HEK293T (cell line): ENCODE results near the gene P2RY14.
A peak's percentile ranks its signal among the peaks of the same experiment; 100 is the strongest.

ENCODE experiments used
- CTCF ChIA-PET: fragments of 350-600 bp; formaldehyde crosslinking; extraction: SDS; loops from one replicate; lab custom pipeline; 2021; ENCODE audit warnings: antibody characterized with exemption, inconsistent platforms; lab: Yijun Ruan, JAX
- POLR2A ChIA-PET: fragments of 350-600 bp; formaldehyde crosslinking; extraction: SDS; loops from one replicate; lab custom pipeline; 2020; ENCODE audit warnings: antibody characterized with exemption, inconsistent platforms; lab: Yijun Ruan, JAX
- DNase-seq: peaks from one replicate; pipeline ENCODE4 v3.0.0; 2012; ENCODE audit warnings: mixed read lengths; ENCODE audit errors: extremely low spot score
- ARNT ChIP-seq: fragments of 450-650 bp; IDR thresholded peaks from 2 replicates; pipeline ENCODE4 v1.6.1; 2017; ENCODE audit warnings: mild to moderate bottlenecking
- BHLHE40 ChIP-seq: fragments of 450-650 bp; IDR thresholded peaks from 2 replicates; pipeline ENCODE4 v1.6.1; 2016; ENCODE audit warnings: mild to moderate bottlenecking, moderate library complexity, borderline replicate concordance
- CTBP1 ChIP-seq: fragments of 450-650 bp; IDR thresholded peaks from 2 replicates; pipeline ENCODE4 v1.6.1; 2016; ENCODE audit warnings: borderline replicate concordance
- ELF4 ChIP-seq: fragments of 450-650 bp; IDR thresholded peaks from 2 replicates; pipeline ENCODE4 v1.6.1; 2017; ENCODE audit warnings: antibody characterized with exemption
- FOXA1 ChIP-seq: fragments of 450-650 bp; IDR thresholded peaks from 2 replicates; pipeline ENCODE4 v1.6.1; 2016; ENCODE audit warnings: mild to moderate bottlenecking
- FOXK2 ChIP-seq: fragments of 450-650 bp; IDR thresholded peaks from 2 replicates; pipeline ENCODE4 v1.6.1; 2016; ENCODE audit warnings: mild to moderate bottlenecking
- FOXM1 ChIP-seq: fragments of 450-650 bp; IDR thresholded peaks from 2 replicates; pipeline ENCODE4 v1.6.1; 2017; ENCODE audit warnings: mild to moderate bottlenecking, borderline replicate concordance
- HDGF ChIP-seq: fragments of 450-650 bp; IDR thresholded peaks from 2 replicates; pipeline ENCODE4 v1.6.1; 2017; ENCODE audit warnings: antibody characterized with exemption, borderline replicate concordance
- L3MBTL2 ChIP-seq: fragments of 450-650 bp; conservative IDR thresholded peaks from 2 replicates; pipeline ENCODE4 v1.6.1; 2016; ENCODE audit warnings: mild to moderate bottlenecking
- LEF1 ChIP-seq: fragments of 450-650 bp; IDR thresholded peaks from 2 replicates; pipeline ENCODE4 v1.6.1; 2017; ENCODE audit warnings: mild to moderate bottlenecking, borderline replicate concordance
- NFRKB ChIP-seq: fragments of 450-650 bp; IDR thresholded peaks from 2 replicates; pipeline ENCODE4 v1.6.1; 2016; ENCODE audit warnings: mild to moderate bottlenecking, moderate library complexity
- PKNOX1 ChIP-seq: fragments of 450-650 bp; IDR thresholded peaks from 2 replicates; pipeline ENCODE4 v1.6.1; 2016
- SP1 ChIP-seq: fragments of 450-650 bp; IDR thresholded peaks from 2 replicates; pipeline ENCODE4 v1.6.1; 2017
- SUZ12 ChIP-seq: fragments of 450-650 bp; IDR thresholded peaks from 2 replicates; pipeline ENCODE4 v1.6.1; 2016; ENCODE audit warnings: mild to moderate bottlenecking
- TARDBP ChIP-seq: fragments of 450-650 bp; IDR thresholded peaks from 2 replicates; pipeline ENCODE4 v1.6.1; 2016
- ZNF384 ChIP-seq: fragments of 450-650 bp; IDR thresholded peaks from 2 replicates; pipeline ENCODE4 v1.6.1; 2016

Gene P2RY14

GRCh38 chr3:151227807-151228665 lies 50.3 kb downstream of the P2RY14 start:
- CTCF ChIA-PET = interaction anchor here (0.6 to 1.5 kb wide), 9 partner anchors 21 to 665 kb away, joined by 3 to 4 read pairs (median 3); partner anchors contain the start of gene P2RY14
- DNase-seq = peak; percentile 72
- POLR2A ChIA-PET = no interaction called here
- no peak for TF ChIP-seq SUZ12
- TF ChIP-seq FOXA1 = no peak
- no peak for TF ChIP-seq FOXM1
- no peak for TF ChIP-seq LEF1
- no peak for TF ChIP-seq TARDBP

- POLR2A ChIA-PET = no interaction called here
- TF ChIP-seq CTBP1 (no peak), BHLHE40 (no peak), TARDBP (no peak), ZNF384 (no peak), ELF4 (no peak), SP1 (no peak), SUZ12 (no peak), NFRKB (no peak), L3MBTL2 (no peak), PKNOX1 (no peak), FOXK2 (no peak), FOXM1 (no peak)
- CTCF ChIA-PET = interaction anchor here (1.5 kb wide), 1 partner anchor 51 kb away, joined by 3 read pairs; the partner anchor contains the start of gene P2RY14
- DNase-seq = no peak
Observed at GRCh38 chr3:151227266-151227806, 51.0 kb downstream of the P2RY14 start.

GRCh38 chr3:151226825-151227224 lies 51.5 kb downstream of the P2RY14 start:
- DNase-seq = no peak
- POLR2A ChIA-PET = no interaction called here
- CTCF ChIA-PET = no interaction called here
- no peak for TF ChIP-seq CTBP1
- TF ChIP-seq L3MBTL2 = no peak
- no peak for TF ChIP-seq ARNT

GRCh38 chr3:151226088-151226563 lies 52.2 kb downstream of the P2RY14 start:
- TF ChIP-seq TARDBP (no peak), FOXA1 (no peak), L3MBTL2 (no peak), HDGF (no peak), NFRKB (no peak), SUZ12 (no peak), ELF4 (no peak)
- POLR2A ChIA-PET = no interaction called here
- CTCF ChIA-PET = no interaction called here
- DNase-seq = no peak

- no peak for DNase-seq
- TF ChIP-seq FOXK2 = no peak
- ChIA-PET POLR2A (no interaction called here), CTCF (no interaction called here)
Observed at GRCh38 chr3:151225040-151225975, 53.0 kb downstream of the P2RY14 start.

- POLR2A ChIA-PET = no interaction called here
- CTCF ChIA-PET = no interaction called here
Observed at GRCh38 chr3:151224268-151224866, 54.0 kb downstream of the P2RY14 start.

More at GRCh38 chr3:151224268-151224866, 54.0 kb downstream of the P2RY14 start:
- no peak for DNase-seq
- TF ChIP-seq BHLHE40 (no peak), SP1 (no peak), L3MBTL2 (no peak), FOXM1 (no peak), NFRKB (no peak), LEF1 (no peak), HDGF (no peak), PKNOX1 (no peak), FOXK2 (no peak), SUZ12 (no peak), ARNT (no peak), ZNF384 (no peak)
